ENCODE measurements around the gene RAD9A. TPM values are rescaled to one million over a fixed set of nuclear protein-coding genes. Genes with fewer than 3 reads are reported as not detected.

RAD9A gene
- total and polyA plus RNA-seq, 4 donors: 14.1 to 35.9 (median 21.2) TPM

- no peak for DNase-seq
- 8 to 10% methylated on average over 28 to 31 of the region's 31 CpGs for WGBS, 2 donors
- TF ChIP-seq CTCF (IDR thresholded peaks at IDR 0.05; ENCODE audit: control extremely low read depth, extremely low read depth): no peak
These were observed 463 bp downstream of the RAD9A start for GRCh38 chr11:67392183-67392715.

GRCh38 chr11:67393437-67393836 lies 1.7 kb downstream of the RAD9A start:
- Histone ChIP-seq H3K27ac (ENCODE audit: low read depth in 1 of 2, low read length in 1 of 2) (no peak overlapping the region), H3K4me3 (no peak overlapping the region), H3K9me3 (ENCODE audit: control insufficient read depth in 4 of 4, insufficient read depth in 3 of 4, low read length in 3 of 4) (no peaks in the 10 kb centered on the region), H3K9ac (ENCODE audit: insufficient read depth in 1 of 2, low read length in 2 of 2) (no peak overlapping the region), H3K36me3 (ENCODE audit: control insufficient read depth in 4 of 4, insufficient read depth in 4 of 4, low read length in 4 of 4) (peaks cover 0 to 29% (median 11%) of the 10 kb centered on the region in 4 donors), H3K4me1 (ENCODE audit: control insufficient read depth in 5 of 5, insufficient read depth in 5 of 5, low read length in 5 of 5) (peaks cover 0 to 20% (median 7%) of the 10 kb centered on the region in 5 donors), H3K27me3 (ENCODE audit: control insufficient read depth in 3 of 3, insufficient read depth in 3 of 3, low read length in 2 of 3) (no peaks in the 10 kb centered on the region)
- WGBS, 2 donors: 93 to 94% methylated on average over 18 of the region's 18 CpGs
- ATAC-seq (ENCODE audit: insufficient read depth, low FRiP score) (no peak), DNase-seq (no peak)
- TF ChIP-seq CTCF (IDR thresholded peaks at IDR 0.05; ENCODE audit: control extremely low read depth, extremely low read depth): no peak

More at GRCh38 chr11:67392183-67392715, 463 bp downstream of the RAD9A start:
- Histone ChIP-seq H3K9me3 (ENCODE audit: control insufficient read depth in 4 of 4, insufficient read depth in 3 of 4, low read length in 3 of 4) (no peaks in the 10 kb centered on the region), H3K4me3 (peak overlapping the region; percentile 84), H3K36me3 (ENCODE audit: control insufficient read depth in 4 of 4, insufficient read depth in 4 of 4, low read length in 4 of 4) (peaks cover 0 to 18% (median 3%) of the 10 kb centered on the region in 4 donors), H3K27ac (ENCODE audit: low read depth in 1 of 2, low read length in 1 of 2) (peak overlapping the region; percentile 47 to 78), H3K9ac (ENCODE audit: insufficient read depth in 1 of 2, low read length in 2 of 2) (no peak overlapping the region), H3K27me3 (ENCODE audit: control insufficient read depth in 3 of 3, insufficient read depth in 3 of 3, low read length in 2 of 3) (peaks cover 0 to under 1% (median 0%) of the 10 kb centered on the region in 3 donors), H3K4me1 (ENCODE audit: control insufficient read depth in 5 of 5, insufficient read depth in 5 of 5, low read length in 5 of 5) (peaks cover 0 to 14% (median 7%) of the 10 kb centered on the region in 5 donors)
- ATAC-seq (ENCODE audit: insufficient read depth, low FRiP score): no peak

GRCh38 chr11:67393990-67394389 lies 2.2 kb downstream of the RAD9A start:
- TF ChIP-seq CTCF (IDR thresholded peaks at IDR 0.05; ENCODE audit: control extremely low read depth, extremely low read depth): no peak
- Histone ChIP-seq H3K27ac (ENCODE audit: low read depth in 1 of 2, low read length in 1 of 2) (no peak overlapping the region), H3K36me3 (ENCODE audit: control insufficient read depth in 4 of 4, insufficient read depth in 4 of 4, low read length in 4 of 4) (peaks cover 2 to 34% (median 17%) of the 10 kb centered on the region in 4 donors), H3K27me3 (ENCODE audit: control insufficient read depth in 3 of 3, insufficient read depth in 3 of 3, low read length in 2 of 3) (no peaks in the 10 kb centered on the region), H3K4me1 (ENCODE audit: control insufficient read depth in 5 of 5, insufficient read depth in 5 of 5, low read length in 5 of 5) (peaks cover 0 to 20% (median 7%) of the 10 kb centered on the region in 5 donors), H3K9me3 (ENCODE audit: control insufficient read depth in 4 of 4, insufficient read depth in 3 of 4, low read length in 3 of 4) (no peaks in the 10 kb centered on the region), H3K4me3 (no peak overlapping the region), H3K9ac (ENCODE audit: insufficient read depth in 1 of 2, low read length in 2 of 2) (no peak overlapping the region)
- ATAC-seq (ENCODE audit: insufficient read depth, low FRiP score): no peak
- 83 to 89% methylated on average over 5 of the region's 5 CpGs for WGBS, 2 donors
- no peak for DNase-seq

Data from lung (tissue), 12 donors.